Activated CD8-positive, alpha-beta T cell treated with anti-CD3 and anti-CD28 coated beads for 36 hours (primary cell): ENCODE results near the gene HSPA12B. TPM values are rescaled to one million over a fixed set of nuclear protein-coding genes. Genes with fewer than 3 reads are reported as not detected.
"Not testable (repeated sequence)": the region's sequence is repeated elsewhere in the genome, so short reads cannot be mapped to it uniquely, and the experiment has no call there.

Experiments used
- ATAC-seq: fragments of 200-7000 bp; cut with Tn5 transposase; one replicate; pipeline ENCODE4 v1.10.0; 2021; ENCODE audit warnings: mild to moderate bottlenecking, moderate library complexity
- CTCF ChIA-PET: fragments of 350-600 bp; sonication (Branson Sonifier 250); formaldehyde crosslinking; loops from one replicate; lab custom pipeline; 2021; ENCODE audit warnings: antibody characterized with exemption; lab: Charles Lee
- POLR2A ChIA-PET: fragments of 350-600 bp; sonication (Branson Sonifier 250); formaldehyde crosslinking; loops from one replicate; lab custom pipeline; 2021; ENCODE audit warnings: antibody characterized with exemption; lab: Charles Lee
- DNase-seq: peaks from one replicate; pipeline ENCODE4 v3.0.0-alpha.2; 2020
- H3K27ac Mint-ChIP-seq: one replicate; pipeline ENCODE4 v1.8.0; 2021; ENCODE audit warnings: mild to moderate bottlenecking, mixed read lengths
- H3K27me3 Mint-ChIP-seq: one replicate; pipeline ENCODE4 v1.8.0; 2021; ENCODE audit warnings: mixed read lengths
- H3K36me3 Mint-ChIP-seq: one replicate; pipeline ENCODE4 v1.8.0; 2021; ENCODE audit warnings: low read depth, mixed read lengths
- H3K4me1 Mint-ChIP-seq: one replicate; pipeline ENCODE4 v1.8.0; 2021; ENCODE audit warnings: low read depth, mixed read lengths
- H3K4me3 Mint-ChIP-seq: one replicate; pipeline ENCODE4 v1.8.0; 2021; ENCODE audit warnings: mild to moderate bottlenecking, moderate library complexity, mixed read lengths
- H3K9me3 Mint-ChIP-seq: one replicate; pipeline ENCODE4 v1.8.0; 2021; ENCODE audit warnings: mixed read lengths
- intact Hi-C: fragments of 100-400 bp; cut with micrococcal nuclease; formaldehyde crosslinking; loops from one replicate; pipeline ENCODE4 v1.10.0; 2022
- total RNA-seq, 2 experiments: library from RNA; stranded (reverse); gene quantifications; one replicate each; pipeline ENCODE4 v1.2.3, GENCODE V29; 2021
- TF ChIP-seq, protein P1 (sequence below): fragments of 200-600 bp; IDR thresholded peaks from one replicate; pipeline ENCODE4 v1.8.0; 2022; ENCODE audit warnings: antibody characterized with exemption, mild to moderate bottlenecking

Gene HSPA12B
- total RNA-seq, 2 experiments from 2014 or later, result not detected

GRCh38 chr20:3787324-3788014 is 55.0 kb downstream of the HSPA12B start:
- Mint-ChIP-seq H3K36me3 (peaks cover 13% of the 10 kb centered on the region), H3K27ac (peak overlapping the region; percentile 52), H3K9me3 (no peaks in the 10 kb centered on the region), H3K4me1 (peaks cover 35% of the 10 kb centered on the region), H3K27me3 (no peaks in the 10 kb centered on the region), H3K4me3 (peak overlapping the region; percentile 62)
- CTCF ChIA-PET, result interaction anchor here (0.9 to 5.9 kb wide), 13 partner anchors 8 to 298 kb away, joined by 3 to 69 read pairs (median 4); partner anchors contain the start of genes ADISSP, AP5S1 and CDC25B
- TF ChIP-seq, protein P1, sequence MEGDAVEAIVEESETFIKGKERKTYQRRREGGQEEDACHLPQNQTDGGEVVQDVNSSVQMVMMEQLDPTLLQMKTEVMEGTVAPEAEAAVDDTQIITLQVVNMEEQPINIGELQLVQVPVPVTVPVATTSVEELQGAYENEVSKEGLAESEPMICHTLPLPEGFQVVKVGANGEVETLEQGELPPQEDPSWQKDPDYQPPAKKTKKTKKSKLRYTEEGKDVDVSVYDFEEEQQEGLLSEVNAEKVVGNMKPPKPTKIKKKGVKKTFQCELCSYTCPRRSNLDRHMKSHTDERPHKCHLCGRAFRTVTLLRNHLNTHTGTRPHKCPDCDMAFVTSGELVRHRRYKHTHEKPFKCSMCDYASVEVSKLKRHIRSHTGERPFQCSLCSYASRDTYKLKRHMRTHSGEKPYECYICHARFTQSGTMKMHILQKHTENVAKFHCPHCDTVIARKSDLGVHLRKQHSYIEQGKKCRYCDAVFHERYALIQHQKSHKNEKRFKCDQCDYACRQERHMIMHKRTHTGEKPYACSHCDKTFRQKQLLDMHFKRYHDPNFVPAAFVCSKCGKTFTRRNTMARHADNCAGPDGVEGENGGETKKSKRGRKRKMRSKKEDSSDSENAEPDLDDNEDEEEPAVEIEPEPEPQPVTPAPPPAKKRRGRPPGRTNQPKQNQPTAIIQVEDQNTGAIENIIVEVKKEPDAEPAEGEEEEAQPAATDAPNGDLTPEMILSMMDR, result no peak
- intact Hi-C loops, result loop anchor here (2.0 kb wide), 1 partner anchor 33 kb away; the partner anchor contains the start of gene AP5S1
- DNase-seq (no peak), ATAC-seq (no peak)
- POLR2A ChIA-PET, result interaction anchor here (0.6 to 4.7 kb wide), 7 partner anchors 8 to 1346 kb away, joined by 3 to 46 read pairs (median 9); partner anchors contain the start of genes AP5S1 and CDC25B

DNA sequence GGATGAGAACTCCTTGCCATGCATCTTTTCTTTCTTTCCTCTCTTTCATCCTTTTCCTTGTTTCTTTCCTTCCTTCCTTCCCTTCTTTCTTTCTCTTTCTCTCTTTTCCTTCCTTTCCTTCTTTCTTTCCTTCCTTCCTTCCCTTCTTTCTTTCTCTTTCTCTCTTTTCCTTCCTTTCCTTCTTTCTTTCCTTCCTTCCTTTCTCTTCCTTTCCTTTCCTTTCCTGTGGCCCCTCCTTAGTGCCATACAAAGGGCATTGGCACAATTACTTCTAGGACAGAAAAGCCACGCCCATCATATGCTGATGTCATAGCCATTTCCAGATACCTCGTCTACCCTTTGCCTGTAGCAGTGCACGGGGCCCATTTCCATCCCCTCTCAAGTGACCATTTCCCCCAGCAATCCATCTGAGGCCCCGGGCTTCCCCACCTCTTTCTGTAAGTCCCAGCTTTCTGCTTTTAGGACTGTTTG is 56.2 kb downstream of the HSPA12B start:
- ChIA-PET CTCF (interaction anchor here (0.6 to 5.9 kb wide), 7 partner anchors 11 to 128 kb away, joined by 3 to 69 read pairs (median 4); partner anchors contain the start of gene AP5S1), POLR2A (interaction anchor here (0.6 to 4.1 kb wide), 3 partner anchors 23 to 31 kb away, joined by 3 to 31 read pairs (median 15); no protein-coding TSS in a partner anchor)
- intact Hi-C loops, result no loop called here
- ATAC-seq, result no peak
- no peak for DNase-seq
- TF ChIP-seq, protein P1, result no peak
- no peaks in the 10 kb centered on the region for H3K27me3 Mint-ChIP-seq
- H3K4me1 Mint-ChIP-seq, result peaks cover 25% of the 10 kb centered on the region
- H3K27ac Mint-ChIP-seq, result no peak overlapping the region
- H3K4me3 Mint-ChIP-seq, result peak overlapping the region; percentile 16
- no peaks in the 10 kb centered on the region for H3K9me3 Mint-ChIP-seq
- peaks cover 10% of the 10 kb centered on the region for H3K36me3 Mint-ChIP-seq

- H3K9me3 Mint-ChIP-seq, DNase-seq, H3K4me3 Mint-ChIP-seq, ATAC-seq, H3K36me3 Mint-ChIP-seq, H3K27me3 Mint-ChIP-seq, H3K27ac Mint-ChIP-seq, intact Hi-C loops: not testable (repeated sequence)
- ChIA-PET CTCF (interaction anchor here (0.7 to 5.9 kb wide), 4 partner anchors 26 to 65 kb away, joined by 3 to 69 read pairs (median 14); partner anchors contain the start of gene AP5S1), POLR2A (interaction anchor here (0.6 kb wide), 1 partner anchor 30 kb away, joined by 3 read pairs; no protein-coding TSS in a partner anchor)
- peaks cover 25% of the 10 kb centered on the region for H3K4me1 Mint-ChIP-seq
Measured at GRCh38 chr20:3789201-3789600, 56.7 kb downstream of the HSPA12B start.

DNA sequence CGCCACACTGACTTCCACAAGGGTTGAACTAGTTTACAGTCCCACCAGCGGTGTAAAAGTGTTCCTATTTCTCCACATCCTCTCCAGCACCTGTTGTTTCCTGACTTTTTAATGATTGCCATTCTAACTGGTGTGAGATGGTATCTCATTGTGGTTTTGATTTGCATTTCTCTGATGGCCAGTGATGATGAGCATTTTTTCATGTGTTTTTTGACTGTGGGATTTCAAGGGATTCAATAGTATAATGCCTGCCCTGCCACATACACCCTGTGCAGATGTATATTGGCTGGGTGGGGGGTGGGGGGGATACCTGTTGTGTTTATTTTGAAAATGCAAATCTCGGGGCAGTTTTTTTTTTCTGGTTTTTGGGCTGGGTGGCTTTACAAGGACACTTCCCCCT is 61.7 kb downstream of the HSPA12B start:
- POLR2A ChIA-PET, result interaction anchor here (1.5 to 1.9 kb wide), 2 partner anchors 18 to 26 kb away, joined by 8 to 9 read pairs; partner anchors contain the start of gene AP5S1

DNA sequence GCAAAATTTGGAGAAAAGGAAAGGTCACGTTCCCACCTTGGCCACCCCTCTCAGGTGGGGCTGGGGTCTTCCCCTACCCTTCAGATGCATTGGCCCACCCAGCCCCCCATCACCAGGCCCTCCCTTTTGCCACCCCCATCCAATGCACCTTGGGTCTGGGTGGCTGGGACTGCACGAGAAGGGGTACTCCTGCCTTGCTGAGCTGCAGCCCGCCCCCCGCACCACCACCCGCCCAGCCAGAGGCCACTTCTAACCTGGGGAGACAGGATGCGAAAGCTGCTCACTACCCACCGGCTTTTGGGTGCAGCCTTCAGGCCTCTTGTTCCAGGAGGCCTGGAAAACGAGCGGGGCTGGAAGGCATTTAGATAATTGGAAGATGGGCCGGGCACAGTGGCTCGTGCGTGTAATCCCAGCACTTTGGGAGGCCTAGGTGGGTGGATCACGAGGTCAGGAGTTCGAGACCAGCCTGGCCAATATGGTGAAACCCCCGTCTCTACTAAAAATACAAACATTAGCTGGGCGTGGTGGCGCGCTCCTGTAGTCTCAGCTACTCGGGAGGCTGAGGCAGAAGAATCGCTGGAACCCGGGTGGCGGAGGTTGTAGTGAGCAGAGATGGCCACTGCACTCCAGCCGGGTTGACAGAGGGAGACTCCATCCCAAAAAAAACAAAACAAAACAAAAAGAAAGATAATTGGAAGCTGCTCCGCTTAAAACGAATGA is 62.4 kb downstream of the HSPA12B start:
- Mint-ChIP-seq H3K36me3 (peaks cover 29% of the 10 kb centered on the region), H3K4me1 (peaks cover 35% of the 10 kb centered on the region), H3K4me3 (peak overlapping the region; percentile 99), H3K9me3 (no peaks in the 10 kb centered on the region), H3K27me3 (no peaks in the 10 kb centered on the region), H3K27ac (peak overlapping the region; percentile 99)
- no peak for ATAC-seq
- ChIA-PET POLR2A (interaction anchor here (1.2 to 2.1 kb wide), 7 partner anchors 7 to 30 kb away, joined by 4 to 10 read pairs (median 8); partner anchors contain the start of genes ADISSP, AP5S1 and CENPB), CTCF (interaction anchor here (1.0 to 1.8 kb wide), 5 partner anchors 9 to 60 kb away, joined by 3 to 5 read pairs (median 3); partner anchors contain the start of genes CENPB and SPEF1)
- TF ChIP-seq, protein P1, result no peak
- intact Hi-C loops, result no loop called here
- DNase-seq, result no peak

More for the DNA sequence above, 61.7 kb downstream of the HSPA12B start:
- intact Hi-C loops, DNase-seq, ATAC-seq, H3K4me3 Mint-ChIP-seq, H3K27me3 Mint-ChIP-seq, H3K9me3 Mint-ChIP-seq, H3K27ac Mint-ChIP-seq: not testable (repeated sequence)
- H3K36me3 Mint-ChIP-seq, result peaks cover 24% of the 10 kb centered on the region
- CTCF ChIA-PET, result interaction anchor here (1.2 kb wide), 1 partner anchor 13 kb away, joined by 3 read pairs; the partner anchor contains the start of gene SPEF1
- H3K4me1 Mint-ChIP-seq, result peaks cover 28% of the 10 kb centered on the region
